Suprapubic skin (tissue), 4 donors: Measurements from ENCODE around the gene OPTN.
"Not testable (repeated sequence)": the region's sequence is repeated elsewhere in the genome, so short reads cannot be mapped to it uniquely, and the experiment has no call there.

Experiments
- EP300 ChIP-seq: sonication (generic); formaldehyde crosslinking; IDR thresholded peaks from one replicate; pipeline ENCODE4 v1.6.1; 2017; ENCODE audit warnings: antibody characterized with exemption
- POLR2A ChIP-seq, 2 donors: fragments of 450-650 bp; IDR thresholded peaks; one replicate each; pipeline ENCODE4 v1.6.1; 2017; ENCODE audit warnings: antibody characterized with exemption in 2 of 2, mild to moderate bottlenecking in 2 of 2, moderate library complexity in 2 of 2
- POLR2AphosphoS5 ChIP-seq, 3 donors: sonication (generic); formaldehyde crosslinking; IDR thresholded peaks; one replicate each; pipeline ENCODE4 v1.6.1; 2017; ENCODE audit warnings: antibody characterized with exemption in 3 of 3
- TF ChIP-seq, protein P1 (sequence below), 2 donors: fragments of 200-600 bp in 1 of 2; fragments of 450-650 bp in 1 of 2; sonication (generic) in 1 of 2; IDR thresholded peaks; one replicate each; pipeline ENCODE4 v1.5.1; 2016 to 2019; ENCODE audit warnings: antibody characterized with exemption in 2 of 2, mild to moderate bottlenecking in 1 of 2, moderate library complexity in 1 of 2

DNA sequence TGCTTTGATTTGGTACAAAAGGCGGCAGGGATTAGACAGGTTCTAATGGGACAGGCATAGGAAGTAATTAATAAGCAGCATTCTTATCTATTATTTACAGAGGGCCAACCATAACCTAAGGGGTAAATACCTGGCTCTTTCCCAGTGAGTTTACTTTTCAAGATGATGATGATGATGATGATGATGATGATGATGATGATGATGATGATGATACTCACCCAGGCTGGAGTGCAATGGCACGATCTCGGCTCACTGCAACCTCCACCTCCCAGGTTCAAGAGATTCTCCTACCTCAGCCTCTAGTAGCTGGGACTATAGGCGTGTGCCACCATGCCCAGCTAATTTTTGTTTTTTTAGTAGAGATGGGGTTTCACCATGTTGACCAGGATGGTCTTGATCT, 5.9 kb upstream of the OPTN start:
- TF ChIP-seq, protein P1, sequence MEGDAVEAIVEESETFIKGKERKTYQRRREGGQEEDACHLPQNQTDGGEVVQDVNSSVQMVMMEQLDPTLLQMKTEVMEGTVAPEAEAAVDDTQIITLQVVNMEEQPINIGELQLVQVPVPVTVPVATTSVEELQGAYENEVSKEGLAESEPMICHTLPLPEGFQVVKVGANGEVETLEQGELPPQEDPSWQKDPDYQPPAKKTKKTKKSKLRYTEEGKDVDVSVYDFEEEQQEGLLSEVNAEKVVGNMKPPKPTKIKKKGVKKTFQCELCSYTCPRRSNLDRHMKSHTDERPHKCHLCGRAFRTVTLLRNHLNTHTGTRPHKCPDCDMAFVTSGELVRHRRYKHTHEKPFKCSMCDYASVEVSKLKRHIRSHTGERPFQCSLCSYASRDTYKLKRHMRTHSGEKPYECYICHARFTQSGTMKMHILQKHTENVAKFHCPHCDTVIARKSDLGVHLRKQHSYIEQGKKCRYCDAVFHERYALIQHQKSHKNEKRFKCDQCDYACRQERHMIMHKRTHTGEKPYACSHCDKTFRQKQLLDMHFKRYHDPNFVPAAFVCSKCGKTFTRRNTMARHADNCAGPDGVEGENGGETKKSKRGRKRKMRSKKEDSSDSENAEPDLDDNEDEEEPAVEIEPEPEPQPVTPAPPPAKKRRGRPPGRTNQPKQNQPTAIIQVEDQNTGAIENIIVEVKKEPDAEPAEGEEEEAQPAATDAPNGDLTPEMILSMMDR (IDR thresholded peaks at IDR 0.05), result not testable (repeated sequence)
- TF ChIP-seq POLR2AphosphoS5 (IDR thresholded peaks at IDR 0.05); EP300; POLR2A (IDR thresholded peaks at IDR 0.05): not testable (repeated sequence)
